Prostate gland (tissue), 2 donors: ENCODE data around the gene APBB1IP.

Source experiments
- CTCF ChIP-seq, 4 experiments: fragments of 200-600 bp in 2 of 4; fragments of 450-650 bp in 2 of 4; sonication (generic) in 2 of 4; IDR thresholded peaks; 1 replicate in 3 of 4; 2 replicates in 1 of 4; pipeline ENCODE4 v1.5.1; 2016 to 2019; ENCODE audit warnings: antibody characterized with exemption in 4 of 4, mild to moderate bottlenecking in 2 of 4, moderate library complexity in 2 of 4
- POLR2A ChIP-seq: fragments of 450-650 bp; IDR thresholded peaks from one replicate; pipeline ENCODE4 v1.6.1; 2016; ENCODE audit warnings: antibody characterized with exemption, mild to moderate bottlenecking
- POLR2AphosphoS5 ChIP-seq: sonication (generic); formaldehyde crosslinking; IDR thresholded peaks from one replicate; pipeline ENCODE4 v1.6.1; 2017; ENCODE audit warnings: antibody characterized with exemption

GRCh38 chr10:26567351-26567721, 129.2 kb downstream of the APBB1IP start:
- TF ChIP-seq POLR2A (no peak), CTCF (IDR thresholded peaks at IDR 0.05) (no peak), POLR2AphosphoS5 (no peak)
